Lung microvascular endothelial cell (primary cell): ENCODE data around the gene CHMP2A. TPM values are rescaled to one million over a fixed set of nuclear protein-coding genes. Genes with fewer than 3 reads are reported as not detected.

Experiments used
- DNase-seq, 2 donors: peaks; one replicate each; pipeline versions ENCODE4 v3.0.0 to v3.0.0-alpha.2; 2010; ENCODE audit warnings: low read depth in 2 of 2
- total RNA-seq: library from RNA; depleted of rRNA; stranded (reverse); fragments of >200 nt; gene quantifications from 2 replicates; pipeline ENCODE4 v1.2.1, GENCODE V29; 2014

CHMP2A gene
- total RNA-seq, 1 donor from 2014 or later = 93.5 TPM

- DNase-seq = peak; percentile 9 to 40
These were observed 16.4 kb downstream of the CHMP2A start for GRCh38 chr19:58538257-58539168.

GRCh38 chr19:58536852-58537798 lies 17.8 kb downstream of the CHMP2A start:
- no peak for DNase-seq

- DNase-seq = no peak
These were observed 19.0 kb downstream of the CHMP2A start for GRCh38 chr19:58535857-58536256.

- peak in 1 of 2 donors; percentile 0 for DNase-seq
These were observed 23.7 kb downstream of the CHMP2A start for GRCh38 chr19:58531034-58531840.

GRCh38 chr19:58529405-58529804 lies 25.5 kb downstream of the CHMP2A start:
- DNase-seq = no peak

GRCh38 chr19:58522709-58523108 lies 32.2 kb downstream of the CHMP2A start:
- no peak for DNase-seq

- no peak for DNase-seq
These were observed 33.3 kb downstream of the CHMP2A start for GRCh38 chr19:58521651-58522050.

GRCh38 chr19:58520257-58520599 lies 34.7 kb downstream of the CHMP2A start:
- DNase-seq = no peak

- DNase-seq = peak; percentile 93 to 97
These were observed 35.3 kb downstream of the CHMP2A start, which contains the start of gene ZBTB45 for GRCh38 chr19:58519355-58520256. Gene ZBTB45, minus strand, starts transcription at chr19:58519810. Its CDS starts 2,137 bp downstream, at chr19:58517673.

- peak; percentile 83 to 88 for DNase-seq
These were observed 35.9 kb downstream of the CHMP2A start for GRCh38 chr19:58519087-58519354.

GRCh38 chr19:58518256-58519086 lies 36.4 kb downstream of the CHMP2A start:
- no peak for DNase-seq

GRCh38 chr19:58516964-58517833 lies 37.7 kb downstream of the CHMP2A start:
- DNase-seq = no peak

- DNase-seq = no peak
These were observed 38.6 kb downstream of the CHMP2A start for GRCh38 chr19:58516246-58516836.

GRCh38 chr19:58515259-58515658 lies 39.6 kb downstream of the CHMP2A start:
- DNase-seq = no peak

- no peak for DNase-seq
These were observed 40.3 kb downstream of the CHMP2A start for GRCh38 chr19:58514564-58515022.

GRCh38 chr19:58513694-58514563 lies 41.0 kb downstream of the CHMP2A start:
- DNase-seq = peak; percentile 92 to 95

- DNase-seq = no peak
These were observed 41.7 kb downstream of the CHMP2A start for GRCh38 chr19:58513213-58513693.
